WTC11 (cell line): ENCODE measurements around the gene OSGEP.

Experiments used
- CTCF ChIP-seq: fragments of 200-600 bp; IDR thresholded peaks from 2 replicates; pipeline ENCODE4 v1.8.0; 2022; ENCODE audit warnings: antibody characterized with exemption
- E2F4 ChIP-seq: sonication (generic); formaldehyde crosslinking; IDR thresholded peaks from 2 replicates; pipeline ENCODE4 v1.8.1; 2022; ENCODE audit warnings: low read depth, mild to moderate bottlenecking, moderate library complexity, missing genetic modification reagents, borderline replicate concordance
- FOXP1 ChIP-seq: sonication (generic); formaldehyde crosslinking; IDR thresholded peaks from 2 replicates; pipeline ENCODE4 v1.8.0; 2022; ENCODE audit warnings: missing genetic modification reagents, mild to moderate bottlenecking, moderate library complexity, borderline replicate concordance
- PREB ChIP-seq: sonication (generic); formaldehyde crosslinking; IDR thresholded peaks from 2 replicates; pipeline ENCODE4 v1.8.1; 2022; ENCODE audit warnings: mild to moderate bottlenecking, missing genetic modification reagents, moderate library complexity, borderline replicate concordance
- USF1 ChIP-seq: sonication (generic); formaldehyde crosslinking; IDR thresholded peaks from 2 replicates; pipeline ENCODE4 v1.8.0; 2022; ENCODE audit warnings: mild to moderate bottlenecking, missing genetic modification reagents
- ZBTB21 ChIP-seq: sonication (generic); formaldehyde crosslinking; IDR thresholded peaks from 2 replicates; pipeline ENCODE4 v1.8.1; 2023; ENCODE audit warnings: mild to moderate bottlenecking, missing genetic modification reagents, borderline replicate concordance
- ZNF232 ChIP-seq: sonication (generic); formaldehyde crosslinking; IDR thresholded peaks from 2 replicates; pipeline ENCODE4 v1.8.0; 2022; ENCODE audit warnings: mild to moderate bottlenecking, missing genetic modification reagents
- ZNF512 ChIP-seq: sonication (generic); formaldehyde crosslinking; IDR thresholded peaks from 2 replicates; pipeline ENCODE4 v1.8.1; 2022; ENCODE audit warnings: missing genetic modification reagents, borderline replicate concordance
- TF ChIP-seq, protein P1 (sequence below): sonication (generic); formaldehyde crosslinking; IDR thresholded peaks from 2 replicates; pipeline ENCODE4 v1.8.1; 2022; ENCODE audit warnings: low read depth, missing genetic modification reagents, borderline replicate concordance
- TF ChIP-seq, protein P2 (sequence below): sonication (generic); formaldehyde crosslinking; IDR thresholded peaks from 2 replicates; pipeline ENCODE4 v1.8.1; 2023; ENCODE audit warnings: mild to moderate bottlenecking, missing genetic modification reagents, moderate library complexity
- TF ChIP-seq, protein P3 (sequence below): sonication (generic); formaldehyde crosslinking; IDR thresholded peaks from 2 replicates; pipeline ENCODE4 v1.8.0; 2022; ENCODE audit warnings: mild to moderate bottlenecking, missing genetic modification reagents
- TF ChIP-seq, protein P4 (sequence below): sonication (generic); formaldehyde crosslinking; IDR thresholded peaks from 2 replicates; pipeline ENCODE4 v1.8.1; 2023; ENCODE audit warnings: mild to moderate bottlenecking, missing genetic modification reagents, moderate library complexity

GRCh38 chr14:20469890-20470602, 15.4 kb upstream of the OSGEP start:
- TF ChIP-seq CTCF, result no peak
- TF ChIP-seq ZBTB21 (CRISPR knock-in tag), result no peak
- TF ChIP-seq, protein P1, sequence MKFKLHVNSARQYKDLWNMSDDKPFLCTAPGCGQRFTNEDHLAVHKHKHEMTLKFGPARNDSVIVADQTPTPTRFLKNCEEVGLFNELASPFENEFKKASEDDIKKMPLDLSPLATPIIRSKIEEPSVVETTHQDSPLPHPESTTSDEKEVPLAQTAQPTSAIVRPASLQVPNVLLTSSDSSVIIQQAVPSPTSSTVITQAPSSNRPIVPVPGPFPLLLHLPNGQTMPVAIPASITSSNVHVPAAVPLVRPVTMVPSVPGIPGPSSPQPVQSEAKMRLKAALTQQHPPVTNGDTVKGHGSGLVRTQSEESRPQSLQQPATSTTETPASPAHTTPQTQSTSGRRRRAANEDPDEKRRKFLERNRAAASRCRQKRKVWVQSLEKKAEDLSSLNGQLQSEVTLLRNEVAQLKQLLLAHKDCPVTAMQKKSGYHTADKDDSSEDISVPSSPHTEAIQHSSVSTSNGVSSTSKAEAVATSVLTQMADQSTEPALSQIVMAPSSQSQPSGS, result no peak
- TF ChIP-seq USF1 (CRISPR knock-in tag), result no peak
- no peak for TF ChIP-seq FOXP1 (CRISPR knock-in tag)
- TF ChIP-seq, protein P2, sequence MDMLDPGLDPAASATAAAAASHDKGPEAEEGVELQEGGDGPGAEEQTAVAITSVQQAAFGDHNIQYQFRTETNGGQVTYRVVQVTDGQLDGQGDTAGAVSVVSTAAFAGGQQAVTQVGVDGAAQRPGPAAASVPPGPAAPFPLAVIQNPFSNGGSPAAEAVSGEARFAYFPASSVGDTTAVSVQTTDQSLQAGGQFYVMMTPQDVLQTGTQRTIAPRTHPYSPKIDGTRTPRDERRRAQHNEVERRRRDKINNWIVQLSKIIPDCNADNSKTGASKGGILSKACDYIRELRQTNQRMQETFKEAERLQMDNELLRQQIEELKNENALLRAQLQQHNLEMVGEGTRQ (CRISPR knock-in tag), result no peak
- TF ChIP-seq, protein P3, sequence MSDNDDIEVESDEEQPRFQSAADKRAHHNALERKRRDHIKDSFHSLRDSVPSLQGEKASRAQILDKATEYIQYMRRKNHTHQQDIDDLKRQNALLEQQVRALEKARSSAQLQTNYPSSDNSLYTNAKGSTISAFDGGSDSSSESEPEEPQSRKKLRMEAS, result no peak
- TF ChIP-seq ZNF232 (CRISPR knock-in tag), result no peak
- no peak for TF ChIP-seq E2F4
- TF ChIP-seq PREB (CRISPR knock-in tag), result no peak
- TF ChIP-seq, protein P4, sequence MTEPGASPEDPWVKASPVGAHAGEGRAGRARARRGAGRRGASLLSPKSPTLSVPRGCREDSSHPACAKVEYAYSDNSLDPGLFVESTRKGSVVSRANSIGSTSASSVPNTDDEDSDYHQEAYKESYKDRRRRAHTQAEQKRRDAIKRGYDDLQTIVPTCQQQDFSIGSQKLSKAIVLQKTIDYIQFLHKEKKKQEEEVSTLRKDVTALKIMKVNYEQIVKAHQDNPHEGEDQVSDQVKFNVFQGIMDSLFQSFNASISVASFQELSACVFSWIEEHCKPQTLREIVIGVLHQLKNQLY (CRISPR knock-in tag), result no peak
- no peak for TF ChIP-seq ZNF512
